ENCODE measurements around the gene ALPL.

GRCh38 chr1:21524220-21524619 lies 15.0 kb downstream of the ALPL start:
- TF ChIP-seq, protein P1, sequence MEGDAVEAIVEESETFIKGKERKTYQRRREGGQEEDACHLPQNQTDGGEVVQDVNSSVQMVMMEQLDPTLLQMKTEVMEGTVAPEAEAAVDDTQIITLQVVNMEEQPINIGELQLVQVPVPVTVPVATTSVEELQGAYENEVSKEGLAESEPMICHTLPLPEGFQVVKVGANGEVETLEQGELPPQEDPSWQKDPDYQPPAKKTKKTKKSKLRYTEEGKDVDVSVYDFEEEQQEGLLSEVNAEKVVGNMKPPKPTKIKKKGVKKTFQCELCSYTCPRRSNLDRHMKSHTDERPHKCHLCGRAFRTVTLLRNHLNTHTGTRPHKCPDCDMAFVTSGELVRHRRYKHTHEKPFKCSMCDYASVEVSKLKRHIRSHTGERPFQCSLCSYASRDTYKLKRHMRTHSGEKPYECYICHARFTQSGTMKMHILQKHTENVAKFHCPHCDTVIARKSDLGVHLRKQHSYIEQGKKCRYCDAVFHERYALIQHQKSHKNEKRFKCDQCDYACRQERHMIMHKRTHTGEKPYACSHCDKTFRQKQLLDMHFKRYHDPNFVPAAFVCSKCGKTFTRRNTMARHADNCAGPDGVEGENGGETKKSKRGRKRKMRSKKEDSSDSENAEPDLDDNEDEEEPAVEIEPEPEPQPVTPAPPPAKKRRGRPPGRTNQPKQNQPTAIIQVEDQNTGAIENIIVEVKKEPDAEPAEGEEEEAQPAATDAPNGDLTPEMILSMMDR (IDR thresholded peaks at IDR 0.05) = no peak
- TF ChIP-seq AFF4 (CRISPR knock-in tag; IDR thresholded peaks at IDR 0.05; ENCODE audit: borderline replicate concordance) = no peak
- TF ChIP-seq FOXK1 (CRISPR knock-in tag; IDR thresholded peaks at IDR 0.05) = no peak
- TF ChIP-seq ESRRA (CRISPR knock-in tag; IDR thresholded peaks at IDR 0.05; ENCODE audit: borderline replicate concordance) = no peak
- no peak for TF ChIP-seq CREM (CRISPR knock-in tag; IDR thresholded peaks at IDR 0.05)
- no peak for TF ChIP-seq USF2 (CRISPR knock-in tag; IDR thresholded peaks at IDR 0.05)
- no peak for TF ChIP-seq FOXP1 (CRISPR knock-in tag; IDR thresholded peaks at IDR 0.05; ENCODE audit: borderline replicate concordance)
